Stimulated activated CD4-positive, alpha-beta T cell treated with anti-CD3 and anti-CD28 coated beads, Interleukin-4, amount 100 ng/mL, for 1 hour (primary cell): ENCODE results near the gene TCAP.
"Not testable (repeated sequence)": the region's sequence is repeated elsewhere in the genome, so short reads cannot be mapped to it uniquely, and the experiment has no call there.

Source experiments
- DNase-seq: peaks from one replicate; pipeline ENCODE4 v3.0.0-alpha.2; 2020

Gene TCAP

GRCh38 chr17:39687546-39688474, 22.7 kb downstream of the TCAP start, which contains the start of gene PGAP3:
PGAP3 (minus strand) TSS chr17:39688057; CDS start chr17:39688014, 43 bp downstream.
- DNase-seq: peak; percentile 83

GRCh38 chr17:39688475-39688835, 23.3 kb downstream of the TCAP start:
- no peak for DNase-seq

GRCh38 chr17:39688945-39689344, 23.8 kb downstream of the TCAP start:
- DNase-seq: no peak

GRCh38 chr17:39694593-39694992, 29.4 kb downstream of the TCAP start:
- DNase-seq: no peak

- DNase-seq: no peak
These were observed 29.9 kb downstream of the TCAP start for GRCh38 chr17:39695089-39695474.

- no peak for DNase-seq
These were observed 31.6 kb downstream of the TCAP start for GRCh38 chr17:39696731-39697130.

- no peak for DNase-seq
These were observed 32.8 kb downstream of the TCAP start for GRCh38 chr17:39697961-39698360.

GRCh38 chr17:39699157-39699817, 34.1 kb downstream of the TCAP start:
- not testable (repeated sequence) for DNase-seq

GRCh38 chr17:39699818-39700147, 34.6 kb downstream of the TCAP start, which contains the start of gene ERBB2:
ERBB2 (plus strand) TSS chr17:39700064; CDS start chr17:39700239, 175 bp downstream.
- no peak for DNase-seq

GRCh38 chr17:39700148-39700987, 35.2 kb downstream of the TCAP start:
- DNase-seq: no peak

- no peak for DNase-seq
These were observed 36.0 kb downstream of the TCAP start for GRCh38 chr17:39701012-39701783.

GRCh38 chr17:39701784-39702422, 36.8 kb downstream of the TCAP start:
- no peak for DNase-seq

GRCh38 chr17:39702901-39703893, 38.0 kb downstream of the TCAP start:
- DNase-seq: no peak

- DNase-seq: no peak
These were observed 38.8 kb downstream of the TCAP start for GRCh38 chr17:39703913-39704312.

- no peak for DNase-seq
These were observed 39.8 kb downstream of the TCAP start for GRCh38 chr17:39704821-39705551.

GRCh38 chr17:39705786-39706348, 40.7 kb downstream of the TCAP start:
- DNase-seq: no peak

- DNase-seq: no peak
These were observed 41.2 kb downstream of the TCAP start for GRCh38 chr17:39706383-39706782.

- DNase-seq: no peak
These were observed 41.8 kb downstream of the TCAP start for GRCh38 chr17:39706921-39707337.

GRCh38 chr17:39709319-39709997, 44.3 kb downstream of the TCAP start:
- DNase-seq: no peak
